ENCODE measurements around the gene FADS6. TPM values are rescaled to one million over a fixed set of nuclear protein-coding genes. Genes with fewer than 3 reads are reported as not detected.

The FADS6 gene
- total RNA-seq, 1 donor, result not detected

GRCh38 chr17:74875155-74875976 lies 18.1 kb downstream of the FADS6 start:
- no peak overlapping the region for H3K4me3 ChIP-seq (ENCODE audit: low read depth, low read length)
- TF ChIP-seq CTCF (IDR thresholded peaks at IDR 0.05; ENCODE audit: insufficient read depth, low read depth, low read length), result no peak
- DNase-seq (ENCODE audit: low read depth), result no peak

GRCh38 chr17:74874615-74875037 lies 18.8 kb downstream of the FADS6 start:
- no peak for DNase-seq (ENCODE audit: low read depth)
- no peak overlapping the region for H3K4me3 ChIP-seq (ENCODE audit: low read depth, low read length)
- TF ChIP-seq CTCF (IDR thresholded peaks at IDR 0.05; ENCODE audit: insufficient read depth, low read depth, low read length), result no peak

- H3K4me3 ChIP-seq (ENCODE audit: low read depth, low read length), result peak overlapping the region; percentile 90
- DNase-seq (ENCODE audit: low read depth), result no peak
- no peak for TF ChIP-seq CTCF (IDR thresholded peaks at IDR 0.05; ENCODE audit: insufficient read depth, low read depth, low read length)
Measured at GRCh38 chr17:74873874-74874614, 19.4 kb downstream of the FADS6 start.

- peak; percentile 100 for DNase-seq (ENCODE audit: low read depth)
- TF ChIP-seq CTCF (IDR thresholded peaks at IDR 0.05; ENCODE audit: insufficient read depth, low read depth, low read length), result no peak
- H3K4me3 ChIP-seq (ENCODE audit: low read depth, low read length), result peak overlapping the region; percentile 90
Measured at GRCh38 chr17:74873037-74873873, 20.2 kb downstream of the FADS6 start.

- H3K4me3 ChIP-seq (ENCODE audit: low read depth, low read length), result peak within 1 kb of the TSS; percentile 90
- no peak for DNase-seq (ENCODE audit: low read depth)
- no peak for TF ChIP-seq CTCF (IDR thresholded peaks at IDR 0.05; ENCODE audit: insufficient read depth, low read depth, low read length)
Measured at GRCh38 chr17:74872313-74873036, 21.0 kb downstream of the FADS6 start, which contains the start of gene FDXR. TSS of gene FDXR (minus strand) at chr17:74872994. CDS start at chr17:74872944, 50 bp downstream.

All from fibroblast of villous mesenchyme (primary cell).